Measurements from ENCODE around the gene SESN3. TPM values are rescaled to one million over a fixed set of nuclear protein-coding genes. Genes with fewer than 3 reads are reported as not detected.
"Not testable (repeated sequence)": the region's sequence is repeated elsewhere in the genome, so short reads cannot be mapped to it uniquely, and the experiment has no call there.

The SESN3 gene
- total and polyA plus RNA-seq, 5 donors = 3.2 to 15.3 (median 11.9) TPM

DNA sequence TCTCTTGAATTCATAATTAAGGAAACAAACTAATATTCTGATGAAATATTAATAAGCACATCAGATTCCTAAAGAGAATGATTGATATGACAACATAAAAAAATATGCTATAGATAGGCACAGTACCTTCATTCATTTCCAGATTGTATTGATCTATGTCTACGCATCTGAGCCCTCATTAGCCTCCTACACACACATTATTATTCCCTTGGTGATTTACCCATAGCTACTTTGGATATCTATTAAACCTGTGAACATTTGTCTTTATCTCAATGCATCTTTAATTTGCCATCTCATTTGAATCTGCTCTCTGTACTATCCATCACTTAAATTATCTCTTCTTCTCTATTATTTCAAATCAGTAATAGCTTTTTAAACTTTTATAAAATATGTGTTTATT is 18.4 kb downstream of the SESN3 start:
- WGBS = 97% methylated on average over 1 of the region's 1 CpG
- no peak for ATAC-seq
- intact Hi-C loops (cut with DNase I) = no loop called here

DNA sequence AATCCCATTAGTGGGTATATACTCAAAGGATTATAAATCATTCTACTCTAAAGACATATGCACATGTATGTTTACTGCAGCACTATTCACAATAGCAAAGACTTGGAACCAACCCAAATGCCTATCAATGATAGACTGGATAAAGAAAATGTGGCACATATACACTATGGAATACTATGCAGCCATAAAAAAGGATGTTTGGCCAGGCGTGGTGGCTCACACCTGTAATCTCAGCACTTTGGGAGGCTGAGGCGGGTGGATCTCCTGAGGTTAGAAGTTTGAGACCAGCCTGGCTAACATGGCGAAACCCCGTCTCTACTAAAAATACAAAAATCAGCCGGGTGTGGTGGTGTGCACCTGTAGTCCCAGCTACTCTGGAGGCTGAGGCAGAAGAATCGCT is 21.5 kb downstream of the SESN3 start:
- intact Hi-C loops (cut with DNase I); H3K4me1 ChIP-seq (ENCODE audit: control insufficient read depth, insufficient read depth, low read length); ATAC-seq; DNase-seq; H3K27ac ChIP-seq (ENCODE audit: low read length); H3K4me3 ChIP-seq (ENCODE audit: low read length); H3K9me3 ChIP-seq (ENCODE audit: control insufficient read depth, low read length); H3K27me3 ChIP-seq (ENCODE audit: control insufficient read depth, insufficient read depth): not testable (repeated sequence)
- WGBS = 89% methylated on average over 6 of the region's 6 CpGs

More for the DNA sequence above, 18.4 kb downstream of the SESN3 start:
- no peaks in the 10 kb centered on the region for H3K4me1 ChIP-seq (ENCODE audit: control insufficient read depth, insufficient read depth, low read length)
- no peaks in the 10 kb centered on the region for H3K27me3 ChIP-seq (ENCODE audit: control insufficient read depth, insufficient read depth)
- no peaks in the 10 kb centered on the region for H3K9me3 ChIP-seq (ENCODE audit: control insufficient read depth, low read length)
- no peak overlapping the region for H3K27ac ChIP-seq (ENCODE audit: low read length)
- H3K4me3 ChIP-seq (ENCODE audit: low read length) = no peak overlapping the region
- no peak for DNase-seq

DNA sequence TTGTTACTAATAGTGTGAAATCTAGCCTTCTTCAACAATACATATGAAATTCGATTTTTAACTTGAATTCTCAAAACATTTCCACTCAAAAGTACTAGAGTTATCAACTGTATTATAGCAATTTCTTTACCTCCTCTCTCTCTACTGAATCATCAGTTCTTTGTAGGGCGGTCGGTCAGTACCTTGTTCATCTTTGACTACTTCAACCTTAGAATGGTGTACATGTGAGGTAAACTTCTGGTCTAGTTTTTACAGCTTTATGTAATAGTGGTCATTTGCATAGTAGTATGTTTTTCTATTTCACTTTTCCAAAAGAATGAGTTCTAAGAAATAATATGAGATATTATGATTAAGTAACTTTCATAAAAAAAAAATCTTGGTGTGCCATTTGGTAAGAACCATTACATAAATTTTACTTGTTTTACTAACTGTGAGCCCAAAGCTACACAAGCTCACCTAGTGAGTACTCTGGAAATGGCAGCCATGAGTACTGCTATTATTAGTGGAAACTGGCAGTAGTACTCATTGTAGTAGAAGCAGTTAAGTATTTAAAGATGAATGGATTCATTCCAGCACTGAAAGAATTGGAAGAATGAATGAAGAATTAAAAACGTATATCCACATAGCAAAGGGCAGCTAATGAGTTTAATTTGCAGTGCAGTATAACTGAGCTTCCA is 30.1 kb downstream of the SESN3 start:
- WGBS = 86% methylated on average over 4 of the region's 4 CpGs
- Histone ChIP-seq H3K4me1 (ENCODE audit: control insufficient read depth, insufficient read depth, low read length) (no peaks in the 10 kb centered on the region), H3K9me3 (ENCODE audit: control insufficient read depth, low read length) (no peaks in the 10 kb centered on the region), H3K27me3 (ENCODE audit: control insufficient read depth, insufficient read depth) (no peaks in the 10 kb centered on the region), H3K4me3 (ENCODE audit: low read length) (no peak overlapping the region), H3K27ac (ENCODE audit: low read length) (no peak overlapping the region)
- intact Hi-C loops (cut with DNase I) = no loop called here
- DNase-seq = no peak
- ATAC-seq = no peak

DNA sequence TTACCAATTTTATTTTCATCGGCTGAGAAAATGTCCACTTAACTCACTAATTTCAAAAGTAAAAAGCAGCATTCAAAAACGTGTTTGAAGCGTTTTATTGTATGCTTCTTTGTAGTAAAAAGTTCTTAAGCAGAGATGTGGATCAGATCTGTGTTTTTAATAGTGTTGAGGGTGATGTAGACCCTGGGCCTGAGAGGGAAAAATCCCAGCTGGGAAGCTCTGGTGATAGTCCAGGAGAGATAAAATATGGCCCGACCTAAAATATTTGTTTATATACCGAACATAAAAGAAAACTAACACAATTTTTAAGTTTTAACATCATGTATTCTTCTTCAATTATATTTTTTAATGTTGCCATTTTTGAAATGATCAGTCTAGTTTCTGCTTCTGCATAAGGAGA is 35.2 kb downstream of the SESN3 start:
- ATAC-seq (no peak), DNase-seq (no peak)
- H3K4me3 ChIP-seq (ENCODE audit: low read length) = no peak overlapping the region
- WGBS = 61% methylated on average over 5 of the region's 5 CpGs
- intact Hi-C loops (cut with DNase I) = no loop called here
- H3K27ac ChIP-seq (ENCODE audit: low read length) = no peak overlapping the region
- H3K27me3 ChIP-seq (ENCODE audit: control insufficient read depth, insufficient read depth) = no peaks in the 10 kb centered on the region
- no peaks in the 10 kb centered on the region for H3K4me1 ChIP-seq (ENCODE audit: control insufficient read depth, insufficient read depth, low read length)
- H3K9me3 ChIP-seq (ENCODE audit: control insufficient read depth, low read length) = no peaks in the 10 kb centered on the region

DNA sequence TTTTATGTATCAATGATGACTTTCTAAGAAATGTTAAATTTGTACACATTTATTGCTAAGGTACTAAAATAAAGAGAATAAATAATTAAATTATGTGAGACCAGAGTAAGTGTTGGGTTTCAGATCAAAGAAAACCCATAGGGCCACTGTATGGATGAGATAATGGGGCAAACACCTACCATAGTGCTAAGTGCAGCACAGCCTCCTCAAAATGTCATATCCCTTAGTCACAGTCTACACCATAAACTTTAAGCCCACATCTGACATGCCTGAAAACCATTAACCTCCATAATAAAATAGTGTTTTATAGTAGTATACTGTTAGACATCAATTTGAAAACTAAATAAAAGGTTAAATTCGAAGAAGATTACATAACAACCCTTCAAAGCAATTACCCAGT is 37.5 kb downstream of the SESN3 start:
- Histone ChIP-seq H3K4me1 (ENCODE audit: control insufficient read depth, insufficient read depth, low read length) (no peaks in the 10 kb centered on the region), H3K27me3 (ENCODE audit: control insufficient read depth, insufficient read depth) (no peaks in the 10 kb centered on the region), H3K4me3 (ENCODE audit: low read length) (no peak overlapping the region), H3K27ac (ENCODE audit: low read length) (no peak overlapping the region), H3K9me3 (ENCODE audit: control insufficient read depth, low read length) (no peaks in the 10 kb centered on the region)
- intact Hi-C loops (cut with DNase I) = no loop called here
- ATAC-seq (no peak), DNase-seq (no peak)
- 96% methylated on average over 1 of the region's 1 CpG for WGBS

DNA sequence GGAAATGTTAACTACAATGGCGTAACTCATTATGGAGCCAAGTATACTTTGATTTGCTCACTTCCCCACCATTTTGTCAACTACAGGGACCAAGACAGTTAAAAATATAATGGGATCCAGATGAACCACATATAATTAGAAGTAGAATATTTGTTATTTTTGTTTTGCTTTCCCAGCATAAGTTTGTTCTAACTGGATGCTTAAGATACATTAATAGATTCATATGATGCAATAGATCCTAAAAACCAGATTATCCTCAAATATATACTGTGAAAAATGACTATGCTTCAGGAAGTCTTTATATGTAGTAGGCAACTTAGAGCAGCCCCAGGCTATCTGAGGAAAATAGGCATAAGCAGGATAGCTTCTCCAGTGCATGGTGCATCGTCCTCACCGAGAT is 38.3 kb downstream of the SESN3 start:
- H3K27me3 ChIP-seq (ENCODE audit: control insufficient read depth, insufficient read depth) = no peaks in the 10 kb centered on the region
- no peaks in the 10 kb centered on the region for H3K9me3 ChIP-seq (ENCODE audit: control insufficient read depth, low read length)
- no peak overlapping the region for H3K27ac ChIP-seq (ENCODE audit: low read length)
- intact Hi-C loops (cut with DNase I) = no loop called here
- ATAC-seq (no peak), DNase-seq (no peak)
- no peak overlapping the region for H3K4me3 ChIP-seq (ENCODE audit: low read length)
- 98% methylated on average over 3 of the region's 3 CpGs for WGBS
- H3K4me1 ChIP-seq (ENCODE audit: control insufficient read depth, insufficient read depth, low read length) = no peaks in the 10 kb centered on the region

DNA sequence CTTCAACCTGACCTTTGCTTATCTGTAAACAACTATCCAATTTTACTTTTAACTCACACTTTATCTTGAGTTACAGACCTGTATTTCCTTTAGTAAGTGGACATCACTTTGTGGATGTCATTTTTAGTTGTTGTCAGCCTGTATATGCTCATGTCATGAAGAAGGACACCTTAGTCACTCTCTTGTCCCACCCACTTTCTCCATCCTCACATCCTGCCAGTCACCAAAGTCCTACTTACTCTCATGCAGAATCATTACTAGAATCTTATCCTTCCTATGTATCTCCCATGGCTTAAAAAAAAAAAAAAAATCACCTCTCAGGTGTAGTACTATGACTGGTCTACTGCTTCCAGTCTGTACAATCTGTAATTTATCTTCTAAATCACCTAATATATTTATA is 43.3 kb downstream of the SESN3 start:
- H3K27me3 ChIP-seq (ENCODE audit: control insufficient read depth, insufficient read depth) = no peaks in the 10 kb centered on the region
- H3K4me3 ChIP-seq (ENCODE audit: low read length) = no peak overlapping the region
- no peak for DNase-seq
- no peaks in the 10 kb centered on the region for H3K9me3 ChIP-seq (ENCODE audit: control insufficient read depth, low read length)
- no peak for ATAC-seq
- no peak overlapping the region for H3K27ac ChIP-seq (ENCODE audit: low read length)
- no peaks in the 10 kb centered on the region for H3K4me1 ChIP-seq (ENCODE audit: control insufficient read depth, insufficient read depth, low read length)
- intact Hi-C loops (cut with DNase I) = no loop called here

DNA sequence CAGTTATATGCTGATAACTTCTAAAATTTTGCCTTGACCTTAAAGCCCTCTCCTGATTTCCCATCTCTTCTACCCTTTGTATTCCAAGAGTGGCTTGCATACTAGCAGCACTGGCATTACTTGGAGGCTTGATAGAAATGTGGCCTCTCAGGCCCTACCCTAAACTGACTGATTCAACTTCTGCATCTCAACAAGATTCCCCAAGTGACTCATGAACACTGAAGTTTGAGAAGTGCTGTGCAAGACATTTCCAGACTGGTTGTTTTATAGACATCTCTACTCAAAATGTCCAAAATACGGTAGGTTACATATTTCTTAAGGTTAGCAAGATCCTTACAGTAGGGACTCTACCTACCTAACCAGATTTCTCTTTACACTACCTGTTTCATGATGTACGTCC is 48.6 kb downstream of the SESN3 start:
- 97% methylated on average over 2 of the region's 2 CpGs for whole genome bisulfite sequencing
- Histone ChIP-seq H3K4me3 (ENCODE audit: low read length) (no peak overlapping the region), H3K9me3 (ENCODE audit: control insufficient read depth, low read length) (no peaks in the 10 kb centered on the region), H3K4me1 (ENCODE audit: control insufficient read depth, insufficient read depth, low read length) (no peaks in the 10 kb centered on the region), H3K27ac (ENCODE audit: low read length) (no peak overlapping the region), H3K27me3 (ENCODE audit: control insufficient read depth, insufficient read depth) (no peaks in the 10 kb centered on the region)
- DNase-seq (no peak), ATAC-seq (no peak)
- intact Hi-C loops (cut with DNase I) = no loop called here

DNA sequence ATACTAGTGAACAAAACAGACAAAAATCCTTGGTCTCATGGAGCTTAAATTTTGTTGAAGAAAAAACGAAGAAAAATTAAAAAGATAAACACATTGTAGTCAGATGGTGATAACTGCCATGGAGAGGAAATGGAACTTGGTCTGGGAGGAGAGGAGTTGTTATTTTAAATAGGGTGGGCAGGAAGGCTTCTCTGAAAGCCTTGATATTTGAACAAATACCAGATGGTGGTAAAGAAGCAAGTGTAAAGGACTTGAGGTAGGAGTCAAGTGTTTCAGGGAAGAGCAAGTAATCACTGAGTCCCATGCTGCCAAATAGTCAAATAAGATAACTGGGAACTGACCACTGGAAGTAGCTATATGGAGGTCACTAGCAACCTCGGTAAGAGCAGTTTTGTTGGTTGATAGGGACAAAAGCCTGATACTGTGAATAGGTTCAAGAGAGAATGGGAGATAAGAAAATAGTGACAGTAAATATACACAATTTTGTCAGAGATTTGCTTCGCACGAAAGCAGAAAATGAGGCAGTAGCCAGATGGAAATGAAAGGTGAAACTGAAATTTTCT is 55.1 kb downstream of the SESN3 start:
- no peaks in the 10 kb centered on the region for H3K4me1 ChIP-seq (ENCODE audit: control insufficient read depth, insufficient read depth, low read length)
- H3K27ac ChIP-seq (ENCODE audit: low read length) = no peak overlapping the region
- 61% methylated on average over 4 of the region's 4 CpGs for WGBS
- H3K27me3 ChIP-seq (ENCODE audit: control insufficient read depth, insufficient read depth) = no peaks in the 10 kb centered on the region
- intact Hi-C loops (cut with DNase I) = no loop called here
- no peak overlapping the region for H3K4me3 ChIP-seq (ENCODE audit: low read length)
- DNase-seq = no peak
- peak in 1 of 2 donors; percentile 63 for ATAC-seq
- no peaks in the 10 kb centered on the region for H3K9me3 ChIP-seq (ENCODE audit: control insufficient read depth, low read length)

DNA sequence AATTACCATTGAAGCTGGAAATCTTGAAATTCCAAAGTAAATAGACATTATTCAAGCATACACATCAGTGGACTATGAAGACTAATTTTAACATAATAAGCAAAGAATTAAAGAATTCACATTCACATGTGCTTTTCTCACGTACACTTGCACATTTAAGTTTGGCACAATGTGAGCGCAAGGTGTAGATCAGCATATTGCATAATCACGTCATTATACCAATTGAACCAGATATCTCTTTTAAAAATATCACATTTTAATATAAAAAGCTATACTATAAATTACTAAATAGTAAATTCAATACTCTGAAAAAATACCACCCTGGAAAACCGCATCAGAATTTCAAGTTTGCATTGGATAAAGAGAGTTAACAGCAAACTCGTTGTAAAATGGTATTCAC is 60.7 kb downstream of the SESN3 start:
- 95% methylated on average over 5 of the region's 5 CpGs for WGBS

DNA sequence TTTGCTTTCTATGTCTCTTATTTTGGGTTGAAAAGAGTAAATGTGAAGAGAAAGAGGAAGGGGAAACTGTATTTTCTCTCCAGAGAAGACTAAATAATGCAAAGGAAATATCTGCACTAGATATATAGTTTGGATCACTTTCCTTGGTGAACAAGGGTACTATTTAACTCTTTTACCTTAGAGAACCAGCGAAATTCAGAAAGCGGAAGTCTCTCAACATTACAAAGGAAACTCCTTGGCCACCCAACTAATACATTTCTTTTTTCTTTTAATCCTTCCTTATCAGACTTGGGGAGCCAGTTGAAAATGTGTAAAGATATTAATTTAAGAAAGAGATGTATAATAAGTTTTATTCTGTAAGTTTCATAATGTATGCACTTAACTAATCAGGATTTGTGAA is 64.2 kb downstream of the SESN3 start:
- H3K27ac ChIP-seq (ENCODE audit: low read length) = no peak overlapping the region
- H3K4me3 ChIP-seq (ENCODE audit: low read length) = no peak overlapping the region
- no peaks in the 10 kb centered on the region for H3K9me3 ChIP-seq (ENCODE audit: control insufficient read depth, low read length)
- intact Hi-C loops (cut with DNase I) = no loop called here
- no peaks in the 10 kb centered on the region for H3K4me1 ChIP-seq (ENCODE audit: control insufficient read depth, insufficient read depth, low read length)
- ATAC-seq (no peak), DNase-seq (no peak)
- WGBS = 89% methylated on average over 2 of the region's 2 CpGs
- H3K27me3 ChIP-seq (ENCODE audit: control insufficient read depth, insufficient read depth) = no peaks in the 10 kb centered on the region

More for the DNA sequence above, 60.7 kb downstream of the SESN3 start:
- ATAC-seq (no peak), DNase-seq (no peak)
- H3K27me3 ChIP-seq (ENCODE audit: control insufficient read depth, insufficient read depth) = no peaks in the 10 kb centered on the region
- intact Hi-C loops (cut with DNase I) = no loop called here
- no peak overlapping the region for H3K27ac ChIP-seq (ENCODE audit: low read length)
- no peaks in the 10 kb centered on the region for H3K9me3 ChIP-seq (ENCODE audit: control insufficient read depth, low read length)
- no peak overlapping the region for H3K4me3 ChIP-seq (ENCODE audit: low read length)
- H3K4me1 ChIP-seq (ENCODE audit: control insufficient read depth, insufficient read depth, low read length) = no peaks in the 10 kb centered on the region

DNA sequence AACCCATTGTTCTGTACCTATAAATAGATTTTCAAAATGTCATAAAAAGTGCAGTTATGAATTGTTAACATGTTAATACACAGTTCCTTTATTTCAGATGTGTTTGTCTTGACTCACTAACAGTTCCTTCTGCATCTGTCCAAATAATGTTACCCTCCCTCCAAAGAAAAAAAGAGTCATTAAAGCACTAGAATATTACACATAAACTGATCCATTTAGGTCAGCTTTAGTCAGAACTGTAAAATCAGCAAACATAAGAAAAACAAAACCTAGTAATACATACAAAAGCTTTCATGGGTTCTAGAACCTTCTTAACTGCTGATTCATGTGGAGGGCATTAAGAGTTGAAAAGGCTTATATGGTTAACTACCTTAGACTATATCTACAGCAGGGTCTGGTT is 65.4 kb downstream of the SESN3 start:
- Histone ChIP-seq H3K27me3 (ENCODE audit: control insufficient read depth, insufficient read depth) (no peaks in the 10 kb centered on the region), H3K4me3 (ENCODE audit: low read length) (no peak overlapping the region), H3K9me3 (ENCODE audit: control insufficient read depth, low read length) (no peaks in the 10 kb centered on the region), H3K27ac (ENCODE audit: low read length) (no peak overlapping the region), H3K4me1 (ENCODE audit: control insufficient read depth, insufficient read depth, low read length) (no peaks in the 10 kb centered on the region)
- DNase-seq = no peak
- ATAC-seq = no peak
- intact Hi-C loops (cut with DNase I) = no loop called here
